HCT116 (cell line): Measurements from ENCODE around the gene SRSF3. TPM values are rescaled to one million over a fixed set of nuclear protein-coding genes. Genes with fewer than 3 reads are reported as not detected.

ENCODE experiments used
- ATAC-seq: fragments of 200-7000 bp; cut with Tn5 transposase; 2 replicates; pipeline ENCODE4 v1.9.1; 2020; ENCODE audit warnings: mild to moderate bottlenecking, moderate library complexity
- BruUV-seq: library from RNA; stranded (reverse); fragments of 400-500 nt; replicated peaks from 2 replicates; lab custom pipeline; 2021; lab: Mats Ljungman, UMichigan
- CTCF ChIA-PET: fragments of 300-600 bp; sonication (Branson Sonifier 250); formaldehyde crosslinking; loops from one replicate; lab custom pipeline; 2021; ENCODE audit warnings: antibody characterized with exemption; lab: Charles Lee
- POLR2A ChIA-PET: fragments of 300-600, 350-600 bp; sonication (Branson Sonifier 250); formaldehyde crosslinking; loops from one replicate; lab custom pipeline; 2021; ENCODE audit warnings: antibody characterized with exemption; lab: Charles Lee
- RAD21 ChIA-PET, 2 experiments: fragments of 300-600 bp; sonication (Branson Sonifier 250); formaldehyde crosslinking; loops; one replicate each; lab custom pipeline; 2023; ENCODE audit warnings: low total read pairs in 2 of 2; ENCODE audit not compliant: uncharacterized antibody in 2 of 2, unreplicated experiment in 2 of 2, low non-redundant PET in 1 of 2; lab: Charles Lee
- DNase-seq: peaks from one replicate; pipeline ENCODE4 v3.0.0-alpha.2; 2010; ENCODE audit warnings: low read depth, low spot score
- H2AFZ ChIP-seq: fragments of 200-600 bp; shearing (Covaris generic), sonication (generic); 2 replicates; pipeline ENCODE4 v1.6.1; 2017; ENCODE audit warnings: low read depth, mixed run types, mixed read lengths, antibody characterized with exemption, low read length; ENCODE audit not compliant: poor library complexity, severe bottlenecking
- H3K27ac ChIP-seq: 2 replicates; pipeline ENCODE4 v1.5.1; 2012; ENCODE audit warnings: low read depth, low read length
- H3K27me3 ChIP-seq: fragments of 200-600 bp; sonication (generic); 2 replicates; pipeline ENCODE4 v1.6.1; 2016; ENCODE audit warnings: mixed run types, low read length, mixed read lengths; ENCODE audit not compliant: insufficient read depth
- H3K36me3 ChIP-seq, 2 experiments: fragments of 200-500 bp in 1 of 2; fragments of 200-600 bp in 1 of 2; sonication (Bioruptor generic) in 1 of 2; sonication (generic) in 1 of 2; 2 replicates each; pipeline versions ENCODE4 v1.5.1 to v1.6.1; 2014 to 2016; ENCODE audit warnings: low read length in 2 of 2, inconsistent platforms in 1 of 2, mixed read lengths in 1 of 2, mixed run types in 1 of 2; ENCODE audit not compliant: insufficient read depth in 2 of 2, control insufficient read depth in 1 of 2
- H3K4me1 ChIP-seq, 2 experiments: fragments of 200-600 bp in 1 of 2; sonication (generic) in 1 of 2; 2 replicates each; pipeline versions ENCODE4 v1.5.1 to v1.6.1; 2012 to 2017; ENCODE audit warnings: low read length in 2 of 2, inconsistent platforms in 1 of 2, mild to moderate bottlenecking in 1 of 2, mixed read lengths in 1 of 2, mixed run types in 1 of 2, moderate library complexity in 1 of 2; ENCODE audit not compliant: insufficient read depth in 2 of 2, control insufficient read depth in 1 of 2
- H3K4me2 ChIP-seq: fragments of 200-600 bp; sonication (generic); 2 replicates; pipeline ENCODE4 v1.6.1; 2017; ENCODE audit warnings: mixed run types, low read length, mixed read lengths
- H3K4me3 ChIP-seq, 2 experiments: fragments of 200-600 bp in 1 of 2; sonication (generic) in 1 of 2; replicated peaks in 1 of 2; 2 replicates each; pipeline ENCODE4 v1.5.1; 2011 to 2016; ENCODE audit warnings: low read length in 2 of 2, control low read depth in 1 of 2, low read depth in 1 of 2, mild to moderate bottlenecking in 1 of 2, mixed read lengths in 1 of 2, mixed run types in 1 of 2
- H3K79me2 ChIP-seq: fragments of 200-600 bp; sonication (generic); 2 replicates; pipeline ENCODE4 v1.6.1; 2017; ENCODE audit warnings: mild to moderate bottlenecking, mixed run types, low read length, moderate library complexity, mixed read lengths; ENCODE audit not compliant: insufficient read depth
- H3K9ac ChIP-seq: fragments of 200-600 bp; sonication (generic); 2 replicates; pipeline ENCODE4 v1.6.1; 2016; ENCODE audit warnings: low read length, mixed read lengths
- H3K9me2 ChIP-seq: fragments of 200-600 bp; sonication (generic), shearing (Covaris generic); 2 replicates; pipeline ENCODE4 v1.6.1; 2017; ENCODE audit warnings: mixed run types, mild to moderate bottlenecking, moderate library complexity; ENCODE audit not compliant: insufficient read depth
- H3K9me3 ChIP-seq, 2 experiments: fragments of 200-500 bp in 1 of 2; fragments of 200-600 bp in 1 of 2; sonication (Bioruptor generic) in 1 of 2; sonication (generic) in 1 of 2; 2 replicates each; pipeline ENCODE4 v1.6.1; 2014 to 2017; ENCODE audit warnings: low read length in 2 of 2, mixed read lengths in 2 of 2, inconsistent platforms in 1 of 2, low read depth in 1 of 2, mild to moderate bottlenecking in 1 of 2, mixed run types in 1 of 2, moderate library complexity in 1 of 2; ENCODE audit not compliant: control insufficient read depth in 1 of 2, insufficient read depth in 1 of 2
- H4K20me1 ChIP-seq: fragments of 200-600 bp; sonication (generic), shearing (Covaris generic); 2 replicates; pipeline ENCODE4 v1.6.1; 2017; ENCODE audit warnings: mixed run types, mild to moderate bottlenecking, moderate library complexity; ENCODE audit not compliant: insufficient read depth
- CEBPB ChIP-seq: IDR thresholded peaks from 2 replicates; pipeline ENCODE4 v1.6.1; 2012; ENCODE audit warnings: low read depth
- EZH2 ChIP-seq: fragments of 200-600 bp; sonication (generic); IDR thresholded peaks from 2 replicates; pipeline ENCODE4 v1.6.1; 2017; ENCODE audit warnings: antibody characterized with exemption, mixed run types
- EZH2phosphoT487 ChIP-seq: fragments of 200-600 bp; IDR thresholded peaks from 2 replicates; pipeline ENCODE4 v1.6.1; 2018; ENCODE audit warnings: antibody characterized with exemption, borderline replicate concordance
- FOSL1 ChIP-seq: IDR thresholded peaks from 2 replicates; pipeline ENCODE4 v1.6.1; 2012; ENCODE audit warnings: low read depth
- MAX ChIP-seq: IDR thresholded peaks from 2 replicates; pipeline ENCODE4 v1.6.1; 2012
- POLR2AphosphoS5 ChIP-seq: IDR thresholded peaks from 2 replicates; pipeline ENCODE4 v1.6.1; 2011; ENCODE audit warnings: mild to moderate bottlenecking, low read depth, low read length, moderate library complexity
- REST ChIP-seq: IDR thresholded peaks from 2 replicates; pipeline ENCODE4 v1.6.1; 2012; ENCODE audit warnings: low read depth
- SP1 ChIP-seq: IDR thresholded peaks from 2 replicates; pipeline ENCODE4 v1.6.1; 2012; ENCODE audit warnings: low read depth
- TCF7L2 ChIP-seq: IDR thresholded peaks from 2 replicates; pipeline ENCODE4 v1.7.0; 2011; ENCODE audit warnings: borderline replicate concordance, inconsistent platforms; ENCODE audit not compliant: insufficient read depth, insufficient read length; ENCODE audit errors: extremely low read depth
- ZBTB33 ChIP-seq: IDR thresholded peaks from 2 replicates; pipeline ENCODE4 v1.6.1; 2011; ENCODE audit warnings: mild to moderate bottlenecking, low read length, moderate library complexity; ENCODE audit not compliant: insufficient replicate concordance; ENCODE audit errors: extremely low read depth
- intact Hi-C: fragments of 100-400 bp; cut with micrococcal nuclease; formaldehyde crosslinking; loops from 2 replicates; pipeline ENCODE4 v1.10.0; 2022
- total RNA-seq: library from RNA; stranded (reverse); gene quantifications from one replicate; pipeline ENCODE4 v1.2.1, GENCODE V29; 2021; ENCODE audit not compliant: unreplicated experiment

The SRSF3 gene
- total RNA-seq, 1 experiment from 2014 or later = 362 TPM

GRCh38 chr6:36546308-36546919 is 47.7 kb upstream of the SRSF3 start:
- Histone ChIP-seq H3K4me2 (peak overlapping the region; percentile 92), H2AFZ (no peak overlapping the region), H3K4me3 (peak overlapping the region; percentile 73 to 81), H3K9me2 (no peaks in the 10 kb centered on the region), H3K36me3 (peaks cover 5% of the 10 kb centered on the region in 2 experiments; a peak in 2 of 4 replicates), H3K79me2 (peaks cover 31% of the 10 kb centered on the region), H3K27ac (peak overlapping the region; percentile 76), H3K4me1 (peaks cover 9 to 19% of the 10 kb centered on the region in 2 experiments; a peak in 3 of 4 replicates), H4K20me1 (no peaks in the 10 kb centered on the region), H3K27me3 (no peaks in the 10 kb centered on the region), H3K9me3 (no peaks in the 10 kb centered on the region), H3K9ac (peak overlapping the region; percentile 84)
- DNase-seq = no peak
- ATAC-seq = peak; percentile 15; the same call in 1 of the 2 replicates
- intact Hi-C loops = no loop called here
- TF ChIP-seq FOSL1 (no peak), ZBTB33 (no peak), REST (no peak), TCF7L2 (no peak), POLR2AphosphoS5 (no peak), EZH2 (no peak), CEBPB (no peak), EZH2phosphoT487 (no peak), MAX (no peak), SP1 (no peak)
- BruUV-seq = TSS peak; percentile 59
- ChIA-PET POLR2A (no interaction called here), CTCF (no interaction called here), RAD21 (no interaction called here)
